AG08396 (cell line): ENCODE data around the gene RAD51B.

Experiments
- DNase-seq: peaks from one replicate; pipeline ENCODE4 v3.0.0; 2012; ENCODE audit warnings: low spot score, mixed read lengths

The RAD51B gene

GRCh38 chr14:68146818-68147217, 327.2 kb downstream of the RAD51B start:
- peak; percentile 80 for DNase-seq

GRCh38 chr14:68147303-68147702, 327.7 kb downstream of the RAD51B start:
- DNase-seq = no peak

DNA sequence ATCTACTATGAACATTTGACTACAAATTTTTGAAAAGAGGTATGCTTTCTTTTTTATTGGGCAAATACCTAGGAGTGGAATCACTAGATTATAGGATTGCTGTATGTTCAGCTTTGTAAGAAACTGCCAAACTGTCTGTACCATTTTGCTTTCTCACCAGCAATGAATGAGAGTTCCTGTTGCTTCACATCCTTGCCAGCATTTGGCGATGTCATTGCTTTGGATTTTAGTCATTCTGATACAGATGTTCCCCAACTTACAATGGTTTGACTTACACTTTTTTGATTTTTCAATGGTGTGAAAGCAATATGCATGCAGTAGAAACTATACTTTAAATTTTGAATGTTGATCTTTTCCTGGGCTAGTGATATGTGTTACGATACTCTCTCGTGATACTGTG, 328.7 kb downstream of the RAD51B start:
- DNase-seq = no peak

DNA sequence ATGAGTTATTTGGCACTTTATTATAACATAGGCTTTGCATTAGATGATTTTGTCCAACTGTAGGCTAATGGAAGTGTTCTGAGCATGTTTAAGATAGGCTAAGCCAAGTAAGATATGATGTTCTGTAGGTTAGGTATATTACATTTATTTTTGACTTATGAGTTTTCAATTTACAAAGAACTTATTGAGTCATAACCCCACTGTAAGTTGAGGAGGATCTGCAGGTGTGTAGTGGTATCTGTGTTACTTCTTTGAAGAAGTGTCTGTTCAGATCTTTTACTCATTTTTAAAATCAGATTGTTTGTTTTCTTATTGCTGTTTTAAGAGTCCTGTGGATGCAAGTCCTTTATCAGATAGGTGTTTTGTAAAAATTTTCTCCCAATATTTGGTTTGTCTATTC, 329.2 kb downstream of the RAD51B start:
- DNase-seq = no peak

DNA sequence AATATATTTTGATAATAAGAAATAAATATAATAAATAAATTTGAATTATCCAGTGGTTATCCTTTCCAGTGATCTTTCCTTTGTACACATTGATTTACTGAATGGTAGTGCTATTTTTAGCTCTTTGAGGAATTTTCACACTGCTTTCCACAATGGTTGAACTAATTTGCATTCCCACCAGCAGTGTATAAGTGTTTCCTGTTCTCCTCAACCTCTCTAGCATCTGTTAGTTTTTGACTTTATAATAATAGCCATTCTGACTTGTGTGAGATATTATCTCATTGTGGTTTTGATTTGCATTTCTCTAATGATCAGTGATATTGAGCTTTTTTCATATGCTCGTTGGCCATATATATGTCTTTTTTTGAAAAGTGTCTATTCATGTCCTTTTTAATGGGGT, 333.7 kb downstream of the RAD51B start:
- DNase-seq = no peak

GRCh38 chr14:68154275-68154674, 334.7 kb downstream of the RAD51B start:
- no peak for DNase-seq

DNA sequence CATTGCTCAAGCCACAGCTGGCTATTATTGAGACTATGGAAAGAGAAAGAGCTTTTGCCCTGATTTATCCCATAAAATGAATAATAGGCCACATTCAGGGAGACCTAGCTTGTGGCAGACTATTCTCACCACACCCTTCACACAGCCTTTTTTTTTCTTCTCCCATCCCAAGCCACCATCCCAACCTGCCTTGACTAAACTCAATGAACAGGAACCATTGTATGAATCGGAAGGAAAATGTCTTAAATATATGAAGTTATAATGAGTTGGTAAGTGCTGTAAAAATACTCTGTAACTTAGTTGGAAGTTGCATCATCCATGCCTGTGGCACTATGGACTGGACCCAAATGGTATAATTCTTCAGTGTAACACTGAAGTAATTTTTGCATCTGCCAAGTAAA, 338.4 kb downstream of the RAD51B start:
- DNase-seq = no peak

- no peak for DNase-seq
Measured at GRCh38 chr14:68158640-68159039, 339.1 kb downstream of the RAD51B start.

DNA sequence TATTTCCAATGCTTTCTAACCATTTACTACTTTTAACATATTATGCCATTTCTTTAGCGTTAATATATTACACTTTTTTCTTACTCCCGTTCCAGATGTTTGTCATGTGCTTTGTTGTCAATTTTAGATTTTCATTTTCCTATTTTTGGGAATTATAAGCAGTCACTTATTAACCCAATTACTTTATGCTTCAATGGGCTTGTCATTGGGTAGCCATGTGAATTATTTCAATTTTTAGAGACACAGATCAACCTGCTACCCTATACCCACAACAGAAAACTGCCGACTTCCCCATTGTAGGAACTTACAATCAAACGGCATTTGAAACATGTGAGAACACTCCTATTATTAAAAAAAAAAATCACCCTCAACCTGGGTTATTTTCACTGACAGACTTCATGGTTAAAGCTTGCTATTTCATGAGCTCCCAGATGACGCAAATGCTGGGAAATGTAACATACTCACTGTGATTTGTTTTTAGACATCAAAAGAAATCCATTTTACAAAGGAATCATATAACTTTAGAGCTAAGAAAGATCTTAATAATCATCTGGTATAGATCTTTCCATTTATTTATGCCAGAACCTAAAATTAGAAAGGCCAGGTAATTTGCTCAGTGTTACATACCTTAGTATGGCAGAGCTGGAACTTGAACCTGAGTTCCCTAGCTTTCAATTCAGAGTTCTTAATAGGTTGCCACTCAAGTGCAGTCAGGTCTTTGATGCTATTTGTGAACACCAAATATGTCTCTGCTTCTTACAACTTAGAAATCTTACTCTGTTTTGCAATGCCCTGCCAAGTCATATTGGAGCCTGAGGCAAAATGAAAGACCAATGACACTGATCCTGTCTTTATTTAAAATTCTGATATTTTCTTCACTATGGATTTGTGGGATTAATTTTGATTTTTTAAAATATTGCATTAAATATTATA, 340.4 kb downstream of the RAD51B start:
- no peak for DNase-seq

DNA sequence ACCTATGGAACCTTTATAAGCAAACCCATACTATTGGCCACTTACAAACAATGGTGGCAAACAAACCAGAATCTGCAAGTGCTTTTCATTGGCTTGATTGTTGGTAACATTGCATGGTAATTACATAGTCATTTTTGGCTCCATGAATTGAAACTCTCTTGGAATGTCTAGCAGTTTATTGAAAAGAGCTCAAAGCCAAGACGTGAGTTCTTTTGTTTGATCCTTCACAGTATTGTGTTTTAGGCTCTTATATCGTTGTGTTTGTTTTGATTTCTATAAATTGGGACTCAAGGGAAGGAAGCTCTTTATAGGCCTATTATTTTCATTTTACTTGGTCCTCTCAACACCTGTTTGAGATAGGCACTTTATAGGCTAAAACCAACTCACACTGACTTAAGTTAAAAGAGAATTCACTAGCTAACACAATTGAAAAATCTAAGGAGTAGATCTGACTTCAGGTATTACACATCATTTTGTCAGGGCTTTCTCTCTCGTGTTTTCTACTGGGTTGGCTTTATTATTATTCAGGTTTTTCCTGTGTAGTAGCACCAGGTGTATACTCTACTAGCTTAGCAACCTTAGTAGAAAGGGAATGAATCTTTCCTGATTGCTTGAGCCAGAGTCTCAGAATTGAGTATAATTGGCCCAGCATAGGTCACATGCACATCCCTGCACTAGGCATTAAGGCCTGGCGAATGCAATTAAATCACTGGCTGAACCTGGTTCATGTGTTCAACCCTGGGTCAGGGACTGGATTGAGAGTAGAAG, 341.4 kb downstream of the RAD51B start:
- no peak for DNase-seq

- no peak for DNase-seq
Measured at GRCh38 chr14:68162887-68163286, 343.3 kb downstream of the RAD51B start.

DNA sequence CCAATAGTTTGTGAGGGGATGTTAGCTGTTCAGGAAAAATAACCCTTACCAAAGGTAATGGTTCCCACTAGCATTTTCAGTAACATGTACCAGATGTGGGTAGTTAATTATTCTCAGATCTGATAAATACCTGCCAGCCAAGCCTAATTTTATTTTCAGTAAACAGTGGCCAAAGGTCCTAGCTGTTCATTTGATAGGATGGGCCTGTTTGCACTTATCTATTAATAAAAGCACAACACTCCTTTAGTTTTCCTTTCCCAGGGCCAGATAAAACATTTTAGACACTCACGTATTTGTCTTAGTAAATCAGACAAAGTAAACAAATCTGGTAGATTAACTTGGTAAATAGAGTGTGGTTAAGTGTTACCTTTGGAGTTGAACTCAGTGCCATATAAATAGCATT, 345.1 kb downstream of the RAD51B start:
- DNase-seq = no peak

DNA sequence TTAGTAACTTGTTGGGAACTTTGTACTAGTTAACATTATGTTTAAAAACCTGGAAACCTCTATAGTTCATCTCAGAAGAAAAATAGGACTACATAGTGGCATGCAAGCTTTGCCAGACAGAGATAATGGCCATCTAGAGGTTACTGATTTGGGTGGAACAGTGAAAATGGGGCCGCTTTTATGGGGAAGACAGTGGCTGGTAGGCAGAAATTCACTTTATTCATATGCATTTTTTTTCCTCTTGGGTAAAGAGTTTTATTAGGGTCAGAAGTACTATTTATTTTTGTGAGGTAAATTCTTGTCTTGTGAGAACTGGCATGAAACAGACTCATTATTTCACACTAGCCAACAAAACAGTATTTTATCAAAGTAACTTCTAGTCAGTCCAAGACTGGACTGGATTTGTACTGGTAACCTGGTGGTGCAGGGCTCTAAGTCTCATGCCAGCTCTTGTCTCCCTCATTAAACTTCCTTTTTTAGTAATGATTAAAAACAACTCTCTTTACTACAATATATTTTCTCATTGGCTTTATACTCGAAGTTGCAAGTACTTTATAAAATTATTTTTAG, 345.8 kb downstream of the RAD51B start:
- DNase-seq = no peak

DNA sequence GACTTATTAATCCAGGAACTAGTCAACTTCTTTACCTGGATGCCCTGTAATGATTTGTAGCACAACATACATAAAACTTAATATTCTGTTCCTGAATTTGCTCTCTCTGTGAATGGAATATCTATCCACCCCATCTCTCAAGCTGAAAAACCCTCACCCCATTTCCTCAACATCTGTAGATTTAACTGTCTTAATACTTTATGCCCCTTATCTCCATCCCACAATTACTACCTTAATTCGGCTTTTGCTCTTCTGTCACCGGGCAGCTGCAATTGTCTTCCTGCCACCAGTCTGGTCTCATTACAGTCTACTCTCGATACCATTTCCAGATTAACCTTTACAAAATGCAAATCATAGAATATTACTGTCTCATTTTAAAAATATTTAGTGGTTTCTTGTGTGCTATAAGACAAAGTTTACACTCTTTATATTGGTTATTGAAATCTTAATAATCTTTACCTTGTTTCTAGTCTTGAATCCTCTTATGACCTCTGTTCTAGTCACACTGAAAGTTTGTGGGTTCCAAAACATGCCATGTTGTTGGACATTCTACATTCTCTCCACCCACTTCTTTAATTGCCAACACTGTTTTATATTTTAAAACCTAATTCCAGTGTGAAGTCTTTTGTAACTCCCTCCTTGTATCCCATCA, 347.3 kb downstream of the RAD51B start:
- DNase-seq = no peak

GRCh38 chr14:68167383-68168087, 348.0 kb downstream of the RAD51B start:
- DNase-seq = no peak

DNA sequence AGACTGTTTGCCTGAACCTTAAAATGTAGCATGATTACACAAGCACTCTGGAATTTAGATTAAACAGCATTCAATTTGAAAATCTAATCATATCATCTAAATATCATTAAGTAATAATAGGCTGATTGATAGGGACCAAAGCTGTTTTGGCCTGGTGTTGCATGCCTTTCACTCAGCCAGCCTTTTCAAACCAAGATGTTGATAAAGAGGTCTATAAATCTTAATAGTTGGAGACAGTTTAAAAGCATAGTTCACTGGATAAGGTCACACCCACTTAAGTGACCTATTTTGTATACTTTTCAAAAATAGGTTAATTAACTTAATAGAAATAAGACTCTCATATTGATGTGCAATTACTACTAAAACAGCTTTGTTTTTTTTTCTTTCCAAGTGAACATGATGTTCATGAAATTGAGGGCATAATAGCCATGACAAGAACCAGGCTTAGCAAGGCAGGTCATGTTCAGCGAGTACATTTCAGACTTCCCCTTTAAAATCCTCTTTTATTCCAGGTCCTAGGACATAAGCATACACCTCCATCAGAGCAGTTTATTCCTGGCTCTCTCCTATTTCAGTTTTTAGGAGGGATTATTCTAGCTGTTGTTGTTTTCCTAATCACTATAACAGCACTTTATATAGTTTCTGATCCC, 349.0 kb downstream of the RAD51B start:
- DNase-seq = no peak

DNA sequence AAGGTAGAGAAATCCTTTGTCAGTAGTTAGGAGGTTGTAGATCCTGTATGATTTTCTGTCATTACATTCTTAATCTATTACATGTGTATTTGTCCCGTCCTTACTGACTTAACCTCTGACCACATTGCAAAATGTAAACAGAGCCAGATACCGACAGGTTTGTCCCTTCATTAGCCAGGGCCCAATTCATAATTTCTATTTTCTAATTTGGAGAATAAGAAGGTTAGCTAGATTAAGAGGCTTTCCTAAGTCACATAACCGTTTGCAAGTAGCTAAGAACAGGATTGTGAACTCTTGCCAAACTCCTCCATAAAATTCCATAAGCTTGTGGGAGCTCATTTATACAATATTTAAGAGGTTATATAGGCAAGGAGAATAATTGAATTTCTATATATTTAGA, 352.6 kb downstream of the RAD51B start:
- no peak for DNase-seq

GRCh38 chr14:68172627-68173026, 353.0 kb downstream of the RAD51B start:
- DNase-seq = no peak

DNA sequence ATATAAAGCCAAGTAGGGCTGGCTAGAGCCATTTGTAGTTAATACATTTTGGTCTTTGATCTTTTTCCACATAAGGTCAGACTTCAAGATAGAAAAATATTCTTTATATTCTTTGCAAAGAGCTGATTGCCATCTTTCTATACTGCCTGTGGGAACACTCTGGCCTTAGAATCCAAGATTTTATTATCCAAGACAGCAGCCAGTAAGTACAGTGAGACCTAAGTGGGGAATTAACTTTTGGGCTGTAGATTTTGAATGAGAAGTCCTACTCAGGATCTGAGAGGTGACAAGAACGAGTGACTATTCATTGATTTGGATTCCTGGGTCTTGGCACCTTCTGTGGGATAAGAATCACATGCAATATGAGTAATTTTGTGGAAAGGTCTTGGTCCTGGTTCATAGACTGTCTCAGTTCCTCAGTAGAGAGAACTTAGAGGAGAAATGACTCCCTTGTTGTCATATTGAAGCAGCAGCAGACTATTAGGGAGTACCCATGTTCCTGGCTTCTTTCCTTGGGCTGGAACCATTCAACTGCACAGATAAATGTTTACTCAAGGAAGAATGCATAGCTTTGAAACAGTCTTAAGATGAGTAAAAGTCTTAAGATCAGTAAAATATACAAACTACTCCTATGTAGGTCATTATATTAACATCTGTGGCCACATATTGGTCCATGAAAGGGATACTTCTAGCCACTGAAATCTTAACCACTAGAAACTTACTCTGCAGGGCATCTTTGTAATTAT, 353.8 kb downstream of the RAD51B start:
- no peak for DNase-seq

- no peak for DNase-seq
Measured at GRCh38 chr14:68174446-68174845, 354.9 kb downstream of the RAD51B start.
